Stimulated activated CD8-positive, alpha-beta memory T cell treated with anti-CD3 and anti-CD28 coated beads, Interleukin-4, amount 100 ng/mL, for 48 hours (primary cell): ENCODE data around the gene TMEM131.
"Not testable (repeated sequence)": the region's sequence is repeated elsewhere in the genome, so short reads cannot be mapped to it uniquely, and the experiment has no call there.

Experiments
- DNase-seq: peaks from one replicate; pipeline ENCODE4 v3.0.0-alpha.2; 2020

Gene TMEM131

GRCh38 chr2:97995734-97996624 lies at the start of gene TMEM131:
Gene TMEM131 (minus strand): TSS chr2:97995948. CDS start chr2:97995662, 286 bp downstream.
- peak; percentile 97 for DNase-seq

- not testable (repeated sequence) for DNase-seq
Measured at GRCh38 chr2:98044730-98045129, 49.0 kb upstream of the TMEM131 start.

GRCh38 chr2:98043101-98043500 lies 47.4 kb upstream of the TMEM131 start:
- DNase-seq = no peak

- no peak for DNase-seq
Measured at GRCh38 chr2:98040331-98040939, 44.7 kb upstream of the TMEM131 start.

GRCh38 chr2:98039085-98039756 lies 43.5 kb upstream of the TMEM131 start:
- DNase-seq = no peak

GRCh38 chr2:98037666-98038336 lies 42.1 kb upstream of the TMEM131 start:
- DNase-seq = no peak

GRCh38 chr2:98037206-98037605 lies 41.5 kb upstream of the TMEM131 start:
- DNase-seq = no peak

- no peak for DNase-seq
Measured at GRCh38 chr2:98036349-98037000, 40.7 kb upstream of the TMEM131 start.

GRCh38 chr2:98034745-98035144 lies 39.0 kb upstream of the TMEM131 start:
- DNase-seq = no peak

GRCh38 chr2:98032086-98032485 lies 36.3 kb upstream of the TMEM131 start:
- no peak for DNase-seq

- DNase-seq = no peak
Measured at GRCh38 chr2:98029718-98030222, 34.0 kb upstream of the TMEM131 start.

- no peak for DNase-seq
Measured at GRCh38 chr2:98028931-98029717, 33.4 kb upstream of the TMEM131 start.

- DNase-seq = no peak
Measured at GRCh38 chr2:98028101-98028561, 32.4 kb upstream of the TMEM131 start.

- no peak for DNase-seq
Measured at GRCh38 chr2:98027538-98027937, 31.8 kb upstream of the TMEM131 start.

GRCh38 chr2:98026927-98027522 lies 31.3 kb upstream of the TMEM131 start:
- DNase-seq = no peak

GRCh38 chr2:98026292-98026691 lies 30.5 kb upstream of the TMEM131 start:
- no peak for DNase-seq

GRCh38 chr2:98025481-98026037 lies 29.8 kb upstream of the TMEM131 start:
- DNase-seq = no peak

GRCh38 chr2:98022067-98022466 lies 26.3 kb upstream of the TMEM131 start:
- not testable (repeated sequence) for DNase-seq

- DNase-seq = no peak
Measured at GRCh38 chr2:98020992-98021713, 25.4 kb upstream of the TMEM131 start.

- no peak for DNase-seq
Measured at GRCh38 chr2:98020516-98020915, 24.8 kb upstream of the TMEM131 start.
